IPS-18a (cell line): ENCODE data around the gene ANKRD27.
"Not testable (repeated sequence)": the region's sequence is repeated elsewhere in the genome, so short reads cannot be mapped to it uniquely, and the experiment has no call there.

Source experiments
- H3K27ac ChIP-seq: one replicate; pipeline ENCODE4 v1.5.1; 2013; ENCODE audit warnings: low read length
- H3K27me3 ChIP-seq: one replicate; pipeline ENCODE4 v1.6.1; 2013; ENCODE audit warnings: mild to moderate bottlenecking, low read length; ENCODE audit not compliant: control insufficient read depth, insufficient read depth
- H3K36me3 ChIP-seq: one replicate; pipeline ENCODE4 v1.6.1; 2013; ENCODE audit warnings: low read depth, low read length; ENCODE audit not compliant: control insufficient read depth
- H3K4me1 ChIP-seq: one replicate; pipeline ENCODE4 v1.6.1; 2013; ENCODE audit warnings: low read depth, low read length; ENCODE audit not compliant: control insufficient read depth
- H3K4me3 ChIP-seq: one replicate; pipeline ENCODE4 v1.5.1; 2013; ENCODE audit warnings: low read length
- H3K9ac ChIP-seq: one replicate; pipeline ENCODE4 v1.6.1; 2013; ENCODE audit warnings: mild to moderate bottlenecking, low read length, moderate library complexity
- H3K9me3 ChIP-seq: one replicate; pipeline ENCODE4 v1.6.1; 2013; ENCODE audit warnings: low read depth, low read length; ENCODE audit not compliant: control insufficient read depth

ANKRD27 gene

DNA sequence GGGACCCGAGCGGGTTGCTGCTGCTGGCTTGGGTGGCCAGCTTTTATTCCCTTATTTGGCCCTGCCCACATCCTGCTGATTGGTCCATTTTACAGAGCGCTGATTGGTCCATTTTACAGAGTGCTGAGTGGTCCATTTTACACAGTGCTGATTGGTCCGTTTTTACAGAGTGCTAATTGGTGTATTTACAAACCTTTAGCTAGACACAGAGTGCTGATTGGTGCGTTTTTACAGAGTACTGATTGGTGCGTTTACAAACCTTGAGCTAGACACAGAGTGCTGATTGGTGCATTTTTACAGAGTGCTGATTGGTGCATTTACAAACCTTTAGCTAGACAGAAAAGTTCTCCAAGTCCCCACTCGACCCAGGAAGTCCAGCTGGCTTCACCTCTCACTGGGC, 25.1 kb upstream of the ANKRD27 start:
- H3K36me3 ChIP-seq, H3K27me3 ChIP-seq, H3K27ac ChIP-seq, H3K4me1 ChIP-seq, H3K4me3 ChIP-seq, H3K9ac ChIP-seq, H3K9me3 ChIP-seq: not testable (repeated sequence)

DNA sequence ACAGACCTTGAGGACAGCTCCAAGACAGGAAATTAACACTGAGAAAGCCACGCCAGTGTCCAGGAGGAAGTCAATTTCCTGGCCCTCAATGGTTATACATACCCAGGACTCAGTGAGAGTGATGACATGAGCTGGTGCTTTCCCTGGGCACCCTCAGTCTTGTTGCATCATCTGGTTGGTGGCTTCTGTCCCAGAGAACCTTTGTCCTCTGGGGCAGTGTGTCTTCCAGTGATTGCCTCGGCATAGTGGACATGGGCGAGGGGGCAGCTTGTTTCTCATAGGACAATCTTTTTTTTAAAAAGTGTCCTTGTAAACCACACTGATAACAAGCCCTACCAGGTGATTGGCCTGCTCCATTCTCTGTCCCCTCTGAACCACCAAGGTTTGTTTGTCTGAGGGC, 21.8 kb upstream of the ANKRD27 start:
- H3K9ac ChIP-seq, H3K4me3 ChIP-seq, H3K27ac ChIP-seq, H3K4me1 ChIP-seq, H3K36me3 ChIP-seq, H3K9me3 ChIP-seq: not testable (repeated sequence)
- peaks cover 12% of the 10 kb centered on the region for H3K27me3 ChIP-seq

DNA sequence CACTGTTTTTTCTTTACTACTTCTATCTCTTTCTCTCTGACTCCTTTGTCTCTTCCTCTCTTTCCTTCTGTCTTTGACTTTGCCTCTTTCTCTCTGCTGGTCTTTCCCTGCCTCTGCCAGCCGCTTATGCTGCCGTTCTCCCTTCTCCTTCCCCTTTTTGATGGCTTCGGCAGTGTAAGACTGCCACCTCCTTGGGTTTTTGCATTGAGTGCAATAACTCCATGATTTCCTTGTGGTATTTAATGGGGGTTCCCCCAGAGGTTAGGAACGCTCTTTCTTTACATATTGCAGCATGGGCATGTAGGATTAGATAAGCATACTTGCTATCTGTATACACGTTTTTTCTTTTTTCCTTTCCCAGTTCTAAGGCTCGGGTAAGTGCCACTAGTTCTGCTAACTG, 20.5 kb upstream of the ANKRD27 start:
- H3K9me3 ChIP-seq, H3K9ac ChIP-seq, H3K4me3 ChIP-seq, H3K4me1 ChIP-seq, H3K36me3 ChIP-seq, H3K27ac ChIP-seq: not testable (repeated sequence)
- H3K27me3 ChIP-seq: peaks cover 23% of the 10 kb centered on the region

DNA sequence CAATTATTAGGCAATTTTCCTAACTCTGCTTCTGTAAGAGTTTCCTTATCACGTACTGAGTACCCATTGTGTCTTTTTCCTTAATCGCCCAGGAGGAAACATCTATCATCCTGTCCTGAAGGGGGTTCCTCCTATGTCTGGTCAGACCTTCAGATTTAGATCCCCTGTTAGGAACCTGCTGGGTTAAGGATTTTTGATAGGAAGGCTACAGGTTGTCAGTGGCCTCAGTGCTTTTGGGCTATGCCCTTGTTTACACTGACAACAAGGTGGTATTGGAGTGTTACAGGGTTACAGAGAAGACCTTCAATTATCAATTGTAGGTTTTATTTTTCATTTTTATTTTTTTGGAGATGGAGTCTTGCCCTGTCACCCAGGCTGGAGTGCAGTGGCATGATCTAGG, 19.9 kb upstream of the ANKRD27 start:
- peaks cover 23% of the 10 kb centered on the region for H3K27me3 ChIP-seq
- H3K36me3 ChIP-seq, H3K9ac ChIP-seq, H3K4me1 ChIP-seq, H3K4me3 ChIP-seq, H3K9me3 ChIP-seq, H3K27ac ChIP-seq: not testable (repeated sequence)

DNA sequence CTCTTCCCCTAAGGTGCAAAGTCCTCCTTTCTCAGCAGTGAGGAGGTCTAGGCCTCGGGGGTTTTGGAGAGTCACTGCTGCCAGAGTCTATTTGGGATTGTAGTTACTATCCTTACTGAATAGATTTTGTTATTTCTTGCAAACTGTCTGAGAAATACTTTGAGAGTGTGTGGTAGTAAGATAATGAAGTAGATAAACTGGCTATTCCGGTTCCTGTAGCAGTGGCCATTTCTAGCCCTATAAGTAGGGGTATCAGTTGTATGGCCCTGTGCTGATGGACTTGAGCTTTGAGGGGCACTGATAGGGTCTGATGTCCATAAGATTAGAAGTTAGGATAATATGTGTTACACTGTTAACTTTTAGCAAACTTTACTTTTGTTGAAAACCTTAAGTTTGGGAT, 19.3 kb upstream of the ANKRD27 start:
- H3K9ac ChIP-seq, H3K9me3 ChIP-seq, H3K36me3 ChIP-seq, H3K27ac ChIP-seq, H3K4me1 ChIP-seq, H3K4me3 ChIP-seq: not testable (repeated sequence)
- peaks cover 23% of the 10 kb centered on the region for H3K27me3 ChIP-seq

- H3K9me3 ChIP-seq, H3K36me3 ChIP-seq, H3K9ac ChIP-seq, H3K4me1 ChIP-seq, H3K4me3 ChIP-seq, H3K27ac ChIP-seq: not testable (repeated sequence)
- peaks cover 23% of the 10 kb centered on the region for H3K27me3 ChIP-seq
These were observed 18.4 kb upstream of the ANKRD27 start for GRCh38 chr19:32693151-32694108.

DNA sequence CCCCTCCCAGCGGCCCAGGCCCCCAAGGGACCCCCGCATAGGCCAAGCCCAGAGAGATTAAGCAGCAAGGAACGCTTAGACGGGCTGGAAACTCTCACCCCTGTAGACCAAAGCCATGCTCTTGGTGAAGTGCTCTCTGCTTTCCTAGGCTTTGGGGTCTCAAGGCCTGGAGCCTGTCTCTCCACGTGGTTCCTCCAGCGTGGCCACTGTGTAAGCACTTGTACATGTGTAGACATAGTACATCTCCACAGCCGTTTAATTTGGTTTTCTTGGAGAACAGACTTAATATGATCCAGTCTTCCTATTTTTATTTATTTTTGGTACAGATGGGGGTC, 17.7 kb upstream of the ANKRD27 start:
- Histone ChIP-seq H3K4me3 (peak overlapping the region; percentile 50), H3K36me3 (no peaks in the 10 kb centered on the region), H3K9ac (no peak overlapping the region), H3K27ac (no peak overlapping the region), H3K9me3 (no peaks in the 10 kb centered on the region), H3K27me3 (peaks cover 23% of the 10 kb centered on the region), H3K4me1 (peaks cover 6% of the 10 kb centered on the region)

GRCh38 chr19:32691952-32692726, 17.2 kb upstream of the ANKRD27 start:
- Histone ChIP-seq H3K27ac (no peak overlapping the region), H3K9me3 (no peaks in the 10 kb centered on the region)

GRCh38 chr19:32691291-32691951, 16.4 kb upstream of the ANKRD27 start, which contains the start of gene NUDT19:
Gene NUDT19, plus strand, starts transcription at chr19:32691821. Its CDS starts 140 bp downstream, at chr19:32691961.
- no peaks in the 10 kb centered on the region for H3K9me3 ChIP-seq
- H3K27me3 ChIP-seq: peaks cover 23% of the 10 kb centered on the region
- H3K9ac ChIP-seq: peak within 1 kb of the TSS; percentile 32
- H3K36me3 ChIP-seq: no peaks in the 10 kb centered on the region
- no peaks in the 10 kb centered on the region for H3K4me1 ChIP-seq
- peak within 1 kb of the TSS; percentile 50 for H3K4me3 ChIP-seq
- H3K27ac ChIP-seq: no peak within 1 kb of the TSS

More at GRCh38 chr19:32691952-32692726, 17.2 kb upstream of the ANKRD27 start:
- peaks cover 23% of the 10 kb centered on the region for H3K27me3 ChIP-seq
- peak overlapping the region; percentile 32 for H3K9ac ChIP-seq
- H3K36me3 ChIP-seq: no peaks in the 10 kb centered on the region
- peak overlapping the region; percentile 50 for H3K4me3 ChIP-seq
- H3K4me1 ChIP-seq: peaks cover under 1% of the 10 kb centered on the region

DNA sequence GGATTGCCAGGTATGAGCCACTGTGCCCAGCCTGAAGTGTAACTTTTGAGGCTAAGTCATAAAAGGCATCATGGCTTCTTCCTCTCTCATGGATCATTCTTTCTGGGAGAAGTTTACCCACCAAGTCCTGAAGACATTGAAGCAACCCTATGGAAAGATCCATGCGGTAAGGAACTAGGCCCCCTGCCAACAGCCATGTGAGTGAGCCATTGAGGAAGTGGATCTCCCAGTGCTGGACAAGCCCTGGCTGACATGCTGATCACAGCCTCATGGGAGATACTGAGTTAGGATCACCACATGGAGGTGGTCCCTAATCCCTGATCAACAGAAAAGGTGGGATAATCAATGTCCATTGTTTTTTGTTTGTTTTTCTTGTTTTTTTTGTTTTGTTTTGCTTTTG, 13.3 kb upstream of the ANKRD27 start:
- Histone ChIP-seq H3K9me3 (no peaks in the 10 kb centered on the region), H3K9ac (no peak overlapping the region), H3K4me3 (no peak overlapping the region), H3K27me3 (peaks cover 23% of the 10 kb centered on the region), H3K27ac (no peak overlapping the region), H3K36me3 (no peaks in the 10 kb centered on the region), H3K4me1 (no peaks in the 10 kb centered on the region)

- Histone ChIP-seq H3K9me3 (no peaks in the 10 kb centered on the region), H3K4me1 (no peaks in the 10 kb centered on the region), H3K27ac (no peak overlapping the region), H3K36me3 (no peaks in the 10 kb centered on the region), H3K9ac (no peak overlapping the region), H3K4me3 (no peak overlapping the region), H3K27me3 (peaks cover 17% of the 10 kb centered on the region)
These were observed 12.7 kb upstream of the ANKRD27 start for GRCh38 chr19:32687681-32688080.
